Ishikawa (cell line): ENCODE data around the gene NPTXR.

Experiments
- CEBPB ChIP-seq: IDR thresholded peaks from 2 replicates; pipeline ENCODE4 v1.6.1; 2012
- CREB1 ChIP-seq: IDR thresholded peaks from 2 replicates; pipeline ENCODE4 v1.6.1; 2012; ENCODE audit warnings: low read depth
- EGR1 ChIP-seq: IDR thresholded peaks from 2 replicates; pipeline ENCODE4 v1.6.1; 2012
- EP300 ChIP-seq: IDR thresholded peaks from 2 replicates; pipeline ENCODE4 v1.6.1; 2012; ENCODE audit warnings: borderline replicate concordance
- FOXM1 ChIP-seq: IDR thresholded peaks from 2 replicates; pipeline ENCODE4 v1.6.1; 2012; ENCODE audit warnings: low read depth, borderline replicate concordance
- MAX ChIP-seq: IDR thresholded peaks from 2 replicates; pipeline ENCODE4 v1.6.1; 2012
- NFIC ChIP-seq: IDR thresholded peaks from 2 replicates; pipeline ENCODE4 v1.6.1; 2012
- RAD21 ChIP-seq: IDR thresholded peaks from 2 replicates; pipeline ENCODE4 v1.6.1; 2012; ENCODE audit warnings: low read depth
- REST ChIP-seq: IDR thresholded peaks from 2 replicates; pipeline ENCODE4 v1.6.1; 2012; ENCODE audit warnings: low read depth, mild to moderate bottlenecking
- TAF1 ChIP-seq: IDR thresholded peaks from 2 replicates; pipeline ENCODE4 v1.6.1; 2012; ENCODE audit warnings: low read depth, mild to moderate bottlenecking
- TCF12 ChIP-seq: IDR thresholded peaks from 2 replicates; pipeline ENCODE4 v1.6.1; 2012; ENCODE audit warnings: low read depth
- TEAD4 ChIP-seq: IDR thresholded peaks from 2 replicates; pipeline ENCODE4 v1.6.1; 2012
- USF1 ChIP-seq: IDR thresholded peaks from 2 replicates; pipeline ENCODE4 v1.6.1; 2012
- YY1 ChIP-seq: IDR thresholded peaks from 2 replicates; pipeline ENCODE4 v1.6.1; 2012; ENCODE audit warnings: low read depth
- ZBTB7A ChIP-seq: IDR thresholded peaks from 2 replicates; pipeline ENCODE4 v1.6.1; 2012; ENCODE audit warnings: low read depth

Gene NPTXR

GRCh38 chr22:38802671-38803121, 41.1 kb downstream of the NPTXR start:
- TF ChIP-seq MAX (no peak), NFIC (peak; percentile 95), TAF1 (no peak), YY1 (no peak; the same call in 1 of the 2 replicates), RAD21 (peak; percentile 2; the same call in 1 of the 2 replicates), USF1 (peak; percentile 45), REST (no peak), ZBTB7A (no peak), EP300 (peak; percentile 74), TEAD4 (peak; percentile 95), EGR1 (no peak), CREB1 (no peak), FOXM1 (0 out of 2 replicates have a peak, but pooled peaks have one; percentile 58), TCF12 (peak; percentile 87), CEBPB (peak; percentile 91)

- TF ChIP-seq CEBPB, result no peak
- no peak for TF ChIP-seq MAX
- TF ChIP-seq TEAD4, result no peak
- no peak for TF ChIP-seq NFIC
- TF ChIP-seq TAF1, result no peak
- no peak for TF ChIP-seq RAD21
- no peak for TF ChIP-seq CREB1
- TF ChIP-seq ZBTB7A, result no peak
- TF ChIP-seq YY1, result no peak
- TF ChIP-seq REST, result no peak
- no peak; the same call in 1 of the 2 replicates for TF ChIP-seq USF1
- no peak for TF ChIP-seq EP300
- TF ChIP-seq TCF12, result no peak
- no peak for TF ChIP-seq EGR1
Measured at GRCh38 chr22:38799265-38800002, 44.4 kb downstream of the NPTXR start.

- no peak for TF ChIP-seq ZBTB7A
- TF ChIP-seq REST, result no peak
- TF ChIP-seq FOXM1, result no peak
- no peak for TF ChIP-seq EP300
- no peak for TF ChIP-seq EGR1
- TF ChIP-seq MAX, result no peak
- TF ChIP-seq TAF1, result no peak
Measured at GRCh38 chr22:38798496-38798895, 45.3 kb downstream of the NPTXR start.
